Measurements from ENCODE around the gene PATZ1.
"Not testable (repeated sequence)": the region's sequence is repeated elsewhere in the genome, so short reads cannot be mapped to it uniquely, and the experiment has no call there.

The PATZ1 gene

GRCh38 chr22:31346255-31346732, at the start of gene PATZ1:
TSS of gene PATZ1 (minus strand) at chr22:31346346. CDS start at chr22:31345602, 744 bp downstream.
- DNase-seq: peak; percentile 71 to 76

GRCh38 chr22:31394326-31394725, 48.2 kb upstream of the PATZ1 start:
- no peak for DNase-seq

- no peak for DNase-seq
Observed at GRCh38 chr22:31393893-31394292, 47.7 kb upstream of the PATZ1 start.

- DNase-seq: not testable (repeated sequence)
Observed at GRCh38 chr22:31378651-31379050, 32.5 kb upstream of the PATZ1 start.

- no peak for DNase-seq
Observed at GRCh38 chr22:31378123-31378522, 32.0 kb upstream of the PATZ1 start.

GRCh38 chr22:31377612-31378011, 31.5 kb upstream of the PATZ1 start:
- DNase-seq: no peak

GRCh38 chr22:31367426-31367825, 21.3 kb upstream of the PATZ1 start:
- DNase-seq: no peak

GRCh38 chr22:31363885-31364465, 17.8 kb upstream of the PATZ1 start:
- DNase-seq: no peak

GRCh38 chr22:31361743-31362142, 15.6 kb upstream of the PATZ1 start:
- DNase-seq: no peak

GRCh38 chr22:31360029-31360428, 13.9 kb upstream of the PATZ1 start:
- DNase-seq: no peak

- no peak for DNase-seq
Observed at GRCh38 chr22:31354515-31354914, 8.4 kb upstream of the PATZ1 start.

- DNase-seq: no peak
Observed at GRCh38 chr22:31350410-31350863, 4.3 kb upstream of the PATZ1 start.

- DNase-seq: no peak
Observed at GRCh38 chr22:31349960-31350359, 3.8 kb upstream of the PATZ1 start.

- DNase-seq: no peak
Observed at GRCh38 chr22:31348766-31349165, 2.6 kb upstream of the PATZ1 start.

- DNase-seq: not testable (repeated sequence)
Observed at GRCh38 chr22:31348009-31348337, 1.8 kb upstream of the PATZ1 start.

- peak; percentile 73 to 81 for DNase-seq
Observed at GRCh38 chr22:31347251-31348008, 1.3 kb upstream of the PATZ1 start.

- DNase-seq: peak; percentile 52 to 56
Observed at GRCh38 chr22:31346733-31347250, 646 bp upstream of the PATZ1 start.

GRCh38 chr22:31345331-31346254, 553 bp downstream of the PATZ1 start:
- peak; percentile 84 to 86 for DNase-seq

- DNase-seq: peak; percentile 35 to 48
Observed at GRCh38 chr22:31344578-31345330, 1.4 kb downstream of the PATZ1 start.

GRCh38 chr22:31344256-31344577, 1.9 kb downstream of the PATZ1 start:
- DNase-seq: peak in 1 of 2 experiments; percentile 32

- peak; percentile 42 to 59 for DNase-seq
Observed at GRCh38 chr22:31343235-31344191, 2.6 kb downstream of the PATZ1 start.
